Urinary bladder (tissue), 4 donors: Measurements from ENCODE around the gene SPRED2. TPM values are rescaled to one million over a fixed set of nuclear protein-coding genes. Genes with fewer than 3 reads are reported as not detected.
A peak's percentile ranks its signal among the peaks of the same experiment; 100 is the strongest.

Experiments
- DNase-seq: peaks from one replicate; pipeline ENCODE4 v3.0.0-alpha.2; 2015; ENCODE audit errors: extremely low spot score
- H3K27ac ChIP-seq: one replicate; pipeline ENCODE4 v1.5.1; 2013; ENCODE audit warnings: low read depth, mild to moderate bottlenecking, moderate library complexity
- H3K36me3 ChIP-seq: one replicate; pipeline ENCODE4 v1.6.1; 2013; ENCODE audit warnings: mild to moderate bottlenecking, moderate library complexity; ENCODE audit not compliant: insufficient read depth
- H3K4me1 ChIP-seq: one replicate; pipeline ENCODE4 v1.6.1; 2013; ENCODE audit warnings: mild to moderate bottlenecking, moderate library complexity; ENCODE audit not compliant: insufficient read depth
- H3K4me3 ChIP-seq: one replicate; pipeline ENCODE4 v1.5.1; 2013; ENCODE audit warnings: low read depth, low read length
- WGBS: extraction: QIAGEN DNeasy Blood & Tissue Kit; methylation state at CpG from one replicate; pipeline ENCODE4 v1.1.7; 2013; 5-methylcytosine and 5-hydroxymethylcytosine counted together
- polyA plus RNA-seq: library from polyadenylated mRNA; stranded (reverse); fragments of 200-250 nt; gene quantifications from one replicate; pipeline ENCODE4 v1.2.3, GENCODE V29; 2013
- total RNA-seq: library from RNA; depleted of rRNA; stranded (reverse); fragments of >200 nt; gene quantifications from one replicate; pipeline ENCODE4 v1.2.3, GENCODE V29; 2014
- donor health status: healthy with polysubstance abuse.
- donor health status: healthy.

The SPRED2 gene
- total and polyA plus RNA-seq, 2 donors: 12.0 to 19.1 TPM

- WGBS: 90% methylated on average over 5 of the region's 5 CpGs
- no peak overlapping the region for H3K27ac ChIP-seq
- peaks cover 6% of the 10 kb centered on the region for H3K4me1 ChIP-seq
Measured at GRCh38 chr2:65381607-65382051, 50.8 kb downstream of the SPRED2 start.

GRCh38 chr2:65380255-65380654 is 52.1 kb downstream of the SPRED2 start:
- DNase-seq: no peak
- Histone ChIP-seq H3K36me3 (no peaks in the 10 kb centered on the region), H3K4me1 (peaks cover 6% of the 10 kb centered on the region), H3K4me3 (no peak overlapping the region), H3K27ac (no peak overlapping the region)
- WGBS: 79% methylated on average over 5 of the region's 5 CpGs

More at GRCh38 chr2:65381607-65382051, 50.8 kb downstream of the SPRED2 start:
- Histone ChIP-seq H3K4me3 (no peak overlapping the region), H3K36me3 (no peaks in the 10 kb centered on the region)
- DNase-seq: no peak

GRCh38 chr2:65379721-65380171 is 52.7 kb downstream of the SPRED2 start:
- Histone ChIP-seq H3K4me1 (peaks cover 6% of the 10 kb centered on the region), H3K36me3 (no peaks in the 10 kb centered on the region), H3K27ac (no peak overlapping the region), H3K4me3 (no peak overlapping the region)
- DNase-seq: no peak
- 88% methylated on average over 3 of the region's 3 CpGs for WGBS

GRCh38 chr2:65379223-65379622 is 53.2 kb downstream of the SPRED2 start:
- Histone ChIP-seq H3K4me3 (no peak overlapping the region), H3K36me3 (no peaks in the 10 kb centered on the region), H3K4me1 (peaks cover 6% of the 10 kb centered on the region), H3K27ac (no peak overlapping the region)
- 93% methylated on average over 2 of the region's 2 CpGs for WGBS
- DNase-seq: no peak

GRCh38 chr2:65378290-65378689 is 54.1 kb downstream of the SPRED2 start:
- Histone ChIP-seq H3K27ac (no peak overlapping the region), H3K4me3 (no peak overlapping the region), H3K4me1 (peaks cover 6% of the 10 kb centered on the region), H3K36me3 (no peaks in the 10 kb centered on the region)
- WGBS: 91% methylated on average over 4 of the region's 4 CpGs
- no peak for DNase-seq

- Histone ChIP-seq H3K4me1 (peaks cover 6% of the 10 kb centered on the region), H3K27ac (no peak overlapping the region), H3K4me3 (no peak overlapping the region), H3K36me3 (no peaks in the 10 kb centered on the region)
- DNase-seq: no peak
- 61% methylated on average over 5 of the region's 5 CpGs for WGBS
Measured at GRCh38 chr2:65377556-65378192, 54.7 kb downstream of the SPRED2 start.

GRCh38 chr2:65375723-65376122 is 56.7 kb downstream of the SPRED2 start:
- Histone ChIP-seq H3K36me3 (no peaks in the 10 kb centered on the region), H3K4me3 (no peak overlapping the region), H3K4me1 (no peaks in the 10 kb centered on the region), H3K27ac (no peak overlapping the region)
- no peak for DNase-seq
- 85% methylated on average over 4 of the region's 4 CpGs for WGBS

GRCh38 chr2:65374999-65375398 is 57.4 kb downstream of the SPRED2 start:
- WGBS: 94% methylated on average over 4 of the region's 4 CpGs
- no peaks in the 10 kb centered on the region for H3K4me1 ChIP-seq
- H3K36me3 ChIP-seq: no peaks in the 10 kb centered on the region
- H3K27ac ChIP-seq: no peak overlapping the region
- H3K4me3 ChIP-seq: no peak overlapping the region
- no peak for DNase-seq

- H3K36me3 ChIP-seq: no peaks in the 10 kb centered on the region
- 87% methylated on average over 3 of the region's 3 CpGs for whole genome bisulfite sequencing
- DNase-seq: no peak
- H3K4me1 ChIP-seq: no peaks in the 10 kb centered on the region
- no peak overlapping the region for H3K4me3 ChIP-seq
- no peak overlapping the region for H3K27ac ChIP-seq
Measured at GRCh38 chr2:65374575-65374974, 57.8 kb downstream of the SPRED2 start.

GRCh38 chr2:65373365-65373918 is 59.0 kb downstream of the SPRED2 start:
- Histone ChIP-seq H3K4me3 (no peak overlapping the region), H3K36me3 (no peaks in the 10 kb centered on the region), H3K4me1 (no peaks in the 10 kb centered on the region), H3K27ac (no peak overlapping the region)
- no peak for DNase-seq
- WGBS: 72% methylated on average over 1 of the region's 1 CpG

- no peak overlapping the region for H3K4me3 ChIP-seq
- H3K27ac ChIP-seq: no peak overlapping the region
- H3K36me3 ChIP-seq: no peaks in the 10 kb centered on the region
- WGBS: 100% methylated on average over 1 of the region's 1 CpG
- DNase-seq: no peak
- no peaks in the 10 kb centered on the region for H3K4me1 ChIP-seq
Measured at GRCh38 chr2:65372619-65373018, 59.8 kb downstream of the SPRED2 start.

- Histone ChIP-seq H3K36me3 (no peaks in the 10 kb centered on the region), H3K27ac (peak overlapping the region; percentile 60), H3K4me3 (no peak overlapping the region), H3K4me1 (no peaks in the 10 kb centered on the region)
- DNase-seq: no peak
- whole genome bisulfite sequencing: 63% methylated on average over 4 of the region's 4 CpGs
Measured at GRCh38 chr2:65371074-65371434, 61.3 kb downstream of the SPRED2 start.

GRCh38 chr2:65370387-65371073 is 61.9 kb downstream of the SPRED2 start:
- no peak overlapping the region for H3K4me3 ChIP-seq
- H3K4me1 ChIP-seq: no peaks in the 10 kb centered on the region
- no peaks in the 10 kb centered on the region for H3K36me3 ChIP-seq
- peak overlapping the region; percentile 60 for H3K27ac ChIP-seq
- WGBS: 69% methylated on average over 5 of the region's 5 CpGs
- DNase-seq: no peak

- 95% methylated on average over 4 of the region's 4 CpGs for WGBS
- DNase-seq: no peak
- no peaks in the 10 kb centered on the region for H3K36me3 ChIP-seq
- no peak overlapping the region for H3K4me3 ChIP-seq
- no peak overlapping the region for H3K27ac ChIP-seq
- no peaks in the 10 kb centered on the region for H3K4me1 ChIP-seq
Measured at GRCh38 chr2:65369980-65370379, 62.4 kb downstream of the SPRED2 start.
